ENCODE results near the gene INPP4A.
"Not testable (repeated sequence)": the region's sequence is repeated elsewhere in the genome, so short reads cannot be mapped to it uniquely, and the experiment has no call there.

Gene INPP4A

DNA sequence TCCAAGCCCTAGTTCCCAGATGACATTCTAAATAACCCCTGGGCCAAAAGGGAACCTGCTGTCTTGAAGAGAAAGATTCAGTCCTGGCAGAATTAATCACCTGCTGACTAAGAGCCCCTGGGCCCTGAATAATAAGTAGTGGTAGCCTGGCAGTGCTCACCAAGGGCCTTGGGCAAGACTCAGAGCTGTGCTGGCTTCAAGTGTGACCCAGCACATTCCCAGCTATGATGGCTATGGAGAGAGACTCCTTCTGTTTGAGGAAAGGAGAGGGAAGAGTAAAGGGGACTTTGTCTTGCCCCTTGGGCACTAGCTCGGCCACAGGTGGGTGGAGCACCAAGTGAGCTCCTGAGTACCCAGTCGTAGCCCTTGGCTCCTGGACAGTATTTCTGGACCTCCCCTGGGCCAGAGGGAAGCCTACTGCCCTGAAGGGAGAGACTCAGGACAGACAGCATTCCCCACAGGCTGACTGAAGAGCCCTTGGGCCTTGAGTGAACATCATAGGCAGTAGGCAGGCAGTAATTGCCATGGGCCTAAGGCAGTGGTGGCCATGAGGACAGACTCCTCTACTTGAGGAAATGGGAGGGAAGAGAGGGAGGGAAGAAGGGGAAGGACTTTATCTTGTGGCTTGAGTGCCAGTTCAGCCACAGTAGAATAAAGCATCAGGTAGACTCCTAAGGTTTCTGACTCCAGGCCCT lies 40.0 kb upstream of the INPP4A start:
- H3K27me3 Mint-ChIP-seq (ENCODE audit: low read depth, poor library complexity), result peaks cover 14% of the 10 kb centered on the region
- no peaks in the 10 kb centered on the region for H3K9me3 Mint-ChIP-seq
- TF ChIP-seq, protein P1, sequence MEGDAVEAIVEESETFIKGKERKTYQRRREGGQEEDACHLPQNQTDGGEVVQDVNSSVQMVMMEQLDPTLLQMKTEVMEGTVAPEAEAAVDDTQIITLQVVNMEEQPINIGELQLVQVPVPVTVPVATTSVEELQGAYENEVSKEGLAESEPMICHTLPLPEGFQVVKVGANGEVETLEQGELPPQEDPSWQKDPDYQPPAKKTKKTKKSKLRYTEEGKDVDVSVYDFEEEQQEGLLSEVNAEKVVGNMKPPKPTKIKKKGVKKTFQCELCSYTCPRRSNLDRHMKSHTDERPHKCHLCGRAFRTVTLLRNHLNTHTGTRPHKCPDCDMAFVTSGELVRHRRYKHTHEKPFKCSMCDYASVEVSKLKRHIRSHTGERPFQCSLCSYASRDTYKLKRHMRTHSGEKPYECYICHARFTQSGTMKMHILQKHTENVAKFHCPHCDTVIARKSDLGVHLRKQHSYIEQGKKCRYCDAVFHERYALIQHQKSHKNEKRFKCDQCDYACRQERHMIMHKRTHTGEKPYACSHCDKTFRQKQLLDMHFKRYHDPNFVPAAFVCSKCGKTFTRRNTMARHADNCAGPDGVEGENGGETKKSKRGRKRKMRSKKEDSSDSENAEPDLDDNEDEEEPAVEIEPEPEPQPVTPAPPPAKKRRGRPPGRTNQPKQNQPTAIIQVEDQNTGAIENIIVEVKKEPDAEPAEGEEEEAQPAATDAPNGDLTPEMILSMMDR (IDR thresholded peaks at IDR 0.05), result no peak
- DNase-seq, result no peak
- H3K27ac Mint-ChIP-seq, result no peak overlapping the region
- H3K36me3 Mint-ChIP-seq (ENCODE audit: low read depth), result no peaks in the 10 kb centered on the region
- no peak overlapping the region for H3K4me3 Mint-ChIP-seq
- no peaks in the 10 kb centered on the region for H3K4me1 Mint-ChIP-seq

DNA sequence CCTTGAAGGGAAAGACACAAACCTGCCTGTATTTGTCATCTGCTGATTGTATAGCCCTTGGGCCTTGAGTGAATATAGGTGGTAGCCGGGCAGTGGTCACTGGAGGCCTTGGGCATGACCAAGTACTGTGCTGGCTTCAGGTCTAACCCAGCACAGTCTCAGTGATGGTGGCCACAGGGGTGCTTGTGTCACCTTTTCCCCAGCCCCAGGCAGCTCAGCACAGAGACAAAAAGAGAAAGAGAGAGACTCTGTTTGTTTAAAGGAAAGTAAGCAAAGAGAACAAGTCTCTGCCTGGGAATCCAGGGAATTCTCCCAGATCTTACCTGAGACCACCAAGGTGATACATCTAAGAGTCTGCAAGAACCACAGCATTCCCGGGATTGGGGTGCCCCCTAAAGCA lies 39.4 kb upstream of the INPP4A start:
- no peaks in the 10 kb centered on the region for H3K9me3 Mint-ChIP-seq
- no peak overlapping the region for H3K27ac Mint-ChIP-seq
- no peaks in the 10 kb centered on the region for H3K4me1 Mint-ChIP-seq
- no peak for DNase-seq
- H3K27me3 Mint-ChIP-seq (ENCODE audit: low read depth, poor library complexity), result peaks cover 10% of the 10 kb centered on the region
- TF ChIP-seq, protein P1 (IDR thresholded peaks at IDR 0.05), result no peak
- no peak overlapping the region for H3K4me3 Mint-ChIP-seq
- no peaks in the 10 kb centered on the region for H3K36me3 Mint-ChIP-seq (ENCODE audit: low read depth)

DNA sequence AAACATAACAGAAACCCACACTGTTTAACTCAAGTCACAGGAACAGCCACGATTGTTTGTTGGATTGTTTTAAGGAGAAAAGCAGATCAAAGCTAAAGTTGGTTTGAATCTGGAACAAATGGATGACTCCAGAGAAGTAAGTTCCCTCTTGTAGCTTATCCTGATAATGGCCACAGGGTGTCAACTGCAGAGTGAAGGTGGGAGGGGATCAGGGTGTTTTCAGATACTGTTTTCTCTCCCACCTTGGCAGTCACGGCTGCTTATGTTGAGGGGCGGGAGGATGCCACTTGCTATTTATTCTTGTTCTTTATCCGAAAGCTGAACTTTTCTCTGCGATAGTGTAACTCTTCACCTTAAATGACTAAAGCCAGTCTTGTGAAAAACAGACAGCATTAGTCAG lies 36.5 kb upstream of the INPP4A start:
- H3K27me3 Mint-ChIP-seq (ENCODE audit: low read depth, poor library complexity), result no peaks in the 10 kb centered on the region
- no peak for DNase-seq
- H3K4me1 Mint-ChIP-seq, result no peaks in the 10 kb centered on the region
- no peak overlapping the region for H3K27ac Mint-ChIP-seq
- H3K36me3 Mint-ChIP-seq (ENCODE audit: low read depth), result no peaks in the 10 kb centered on the region
- peaks cover 5% of the 10 kb centered on the region for H3K9me3 Mint-ChIP-seq
- H3K4me3 Mint-ChIP-seq, result no peak overlapping the region
- TF ChIP-seq, protein P1 (IDR thresholded peaks at IDR 0.05), result no peak

DNA sequence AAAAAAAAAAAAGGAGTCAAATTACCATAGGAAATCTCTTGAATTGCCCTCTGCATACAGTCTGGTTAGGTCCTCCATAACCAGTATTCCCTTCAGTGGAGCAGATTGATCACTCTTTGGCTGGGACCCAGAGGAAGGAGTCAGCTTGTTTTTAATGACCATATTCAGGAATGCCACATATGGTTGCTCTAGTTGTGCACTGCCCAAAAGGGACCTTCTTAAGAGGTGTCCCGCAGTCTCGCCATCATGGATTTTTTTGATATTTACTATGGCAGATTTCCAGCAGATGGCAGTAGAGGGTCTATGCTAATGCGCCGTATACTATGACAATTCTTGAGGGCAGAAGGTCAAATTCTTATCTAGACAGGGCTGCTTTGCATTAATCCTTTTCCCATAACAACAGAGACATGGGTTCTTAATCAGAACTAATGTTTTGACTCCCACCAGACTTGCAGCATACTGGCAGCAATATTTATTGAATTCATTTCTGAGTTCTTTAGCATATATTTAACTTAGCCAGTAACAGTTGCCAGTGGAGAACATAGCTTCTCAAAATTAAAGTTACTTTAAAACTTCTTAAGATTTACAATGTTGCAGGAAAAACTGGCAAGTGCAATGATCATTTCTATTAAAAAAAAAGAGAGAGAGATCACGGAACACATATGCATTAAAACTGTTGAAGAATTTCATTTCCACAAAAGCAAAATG lies 31.8 kb upstream of the INPP4A start:
- no peak overlapping the region for H3K27ac Mint-ChIP-seq
- TF ChIP-seq, protein P1 (IDR thresholded peaks at IDR 0.05), result peak; percentile 52
- H3K9me3 Mint-ChIP-seq, result peaks cover 33% of the 10 kb centered on the region
- H3K4me1 Mint-ChIP-seq, result peaks cover 4% of the 10 kb centered on the region
- H3K36me3 Mint-ChIP-seq (ENCODE audit: low read depth), result peaks cover 5% of the 10 kb centered on the region
- H3K27me3 Mint-ChIP-seq (ENCODE audit: low read depth, poor library complexity), result no peaks in the 10 kb centered on the region
- DNase-seq, result peak; percentile 30
- no peak overlapping the region for H3K4me3 Mint-ChIP-seq

DNA sequence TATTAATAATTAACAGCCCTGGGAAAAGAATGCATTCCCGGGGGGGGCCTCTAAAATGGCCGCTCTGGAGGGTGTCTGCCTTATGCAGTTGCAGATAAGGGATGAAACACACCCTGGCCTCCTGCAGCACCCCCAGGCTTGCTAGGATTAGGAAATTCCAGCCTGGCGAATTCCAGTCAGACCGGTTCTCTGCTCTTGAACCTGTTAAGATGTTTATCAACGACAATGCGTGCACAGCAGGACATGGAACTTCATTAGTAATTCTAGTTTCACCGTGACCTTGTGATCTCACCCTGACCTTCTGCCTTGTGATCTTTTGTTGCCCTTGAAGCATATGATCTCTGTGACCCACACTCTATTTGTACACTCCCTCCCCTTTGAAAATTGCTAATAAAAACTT lies 30.4 kb upstream of the INPP4A start:
- H3K36me3 Mint-ChIP-seq (ENCODE audit: low read depth); DNase-seq; H3K27me3 Mint-ChIP-seq (ENCODE audit: low read depth, poor library complexity); H3K4me3 Mint-ChIP-seq; H3K27ac Mint-ChIP-seq; H3K4me1 Mint-ChIP-seq: not testable (repeated sequence)
- H3K9me3 Mint-ChIP-seq, result peaks cover 33% of the 10 kb centered on the region

DNA sequence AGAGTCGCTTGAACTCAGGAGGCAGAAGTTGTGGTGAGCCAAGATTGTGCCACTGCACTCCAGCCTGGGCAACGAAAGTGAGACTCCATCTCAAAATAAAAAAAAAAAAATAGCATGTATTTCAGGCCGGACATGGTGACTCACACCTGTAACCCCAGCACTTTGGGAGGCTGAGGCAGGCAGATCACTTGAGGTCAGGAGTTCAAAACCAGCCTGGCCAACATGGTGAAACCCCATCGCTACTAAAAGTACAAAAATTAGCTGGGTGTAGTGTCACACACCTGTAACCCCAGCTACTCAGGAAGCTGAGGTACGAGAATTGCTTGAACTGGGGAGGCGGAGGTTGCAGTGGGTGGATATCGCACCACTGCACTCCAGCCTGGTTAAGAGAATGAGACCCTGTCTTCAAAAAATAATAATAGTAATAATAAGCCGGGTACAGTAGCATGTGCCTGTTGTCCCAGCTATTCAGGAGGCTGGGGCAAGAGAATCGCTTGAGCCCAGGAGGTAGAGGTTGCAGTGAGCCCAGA lies 28.9 kb upstream of the INPP4A start:
- peaks cover 33% of the 10 kb centered on the region for H3K9me3 Mint-ChIP-seq
- H3K4me3 Mint-ChIP-seq; H3K36me3 Mint-ChIP-seq (ENCODE audit: low read depth); H3K27me3 Mint-ChIP-seq (ENCODE audit: low read depth, poor library complexity); H3K4me1 Mint-ChIP-seq; H3K27ac Mint-ChIP-seq; DNase-seq: not testable (repeated sequence)

Measured in nephron progenitor cell (in vitro differentiated cells).